ENCODE data around the gene CALCOCO2.

DNA sequence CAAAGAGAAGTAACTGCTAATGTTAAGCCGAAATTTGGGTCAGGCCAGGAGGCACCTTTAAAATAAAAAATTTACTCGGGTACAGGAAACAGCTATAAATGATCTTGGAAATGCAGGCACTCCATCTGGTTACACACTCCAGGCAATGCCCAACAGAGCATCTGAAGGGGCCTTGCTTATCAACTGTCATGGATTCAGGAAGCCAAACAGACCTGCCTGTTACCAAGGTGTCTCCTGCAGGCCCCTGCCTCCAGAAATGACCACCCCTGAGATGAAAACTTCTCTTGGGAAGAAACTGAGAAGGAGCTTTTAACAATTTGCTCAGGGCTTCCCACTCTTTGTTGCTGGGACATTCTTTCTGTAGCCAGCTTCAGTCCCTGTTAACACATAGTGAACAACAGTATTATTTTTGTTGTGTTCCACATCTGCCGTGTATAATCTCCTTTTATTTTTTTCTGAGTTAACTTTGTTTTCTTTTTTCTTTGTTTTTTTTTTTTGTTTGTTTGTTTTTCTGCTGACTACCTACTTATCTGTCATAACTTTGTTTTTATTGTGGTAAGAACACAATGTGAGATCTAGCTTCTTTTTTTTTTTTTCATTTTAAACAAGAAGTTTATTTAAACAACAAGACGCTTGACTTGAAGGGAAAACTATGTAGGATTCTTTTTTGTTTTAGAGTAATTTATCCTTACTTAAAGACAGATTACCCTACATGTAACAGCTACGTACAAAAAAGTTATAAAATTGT, 43.0 kb downstream of the CALCOCO2 start:
- TF ChIP-seq, protein P1, sequence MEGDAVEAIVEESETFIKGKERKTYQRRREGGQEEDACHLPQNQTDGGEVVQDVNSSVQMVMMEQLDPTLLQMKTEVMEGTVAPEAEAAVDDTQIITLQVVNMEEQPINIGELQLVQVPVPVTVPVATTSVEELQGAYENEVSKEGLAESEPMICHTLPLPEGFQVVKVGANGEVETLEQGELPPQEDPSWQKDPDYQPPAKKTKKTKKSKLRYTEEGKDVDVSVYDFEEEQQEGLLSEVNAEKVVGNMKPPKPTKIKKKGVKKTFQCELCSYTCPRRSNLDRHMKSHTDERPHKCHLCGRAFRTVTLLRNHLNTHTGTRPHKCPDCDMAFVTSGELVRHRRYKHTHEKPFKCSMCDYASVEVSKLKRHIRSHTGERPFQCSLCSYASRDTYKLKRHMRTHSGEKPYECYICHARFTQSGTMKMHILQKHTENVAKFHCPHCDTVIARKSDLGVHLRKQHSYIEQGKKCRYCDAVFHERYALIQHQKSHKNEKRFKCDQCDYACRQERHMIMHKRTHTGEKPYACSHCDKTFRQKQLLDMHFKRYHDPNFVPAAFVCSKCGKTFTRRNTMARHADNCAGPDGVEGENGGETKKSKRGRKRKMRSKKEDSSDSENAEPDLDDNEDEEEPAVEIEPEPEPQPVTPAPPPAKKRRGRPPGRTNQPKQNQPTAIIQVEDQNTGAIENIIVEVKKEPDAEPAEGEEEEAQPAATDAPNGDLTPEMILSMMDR (conservative IDR thresholded peaks at IDR 0.05 in 1 of 2, IDR thresholded peaks at IDR 0.05 in 1 of 2; ENCODE audit: extremely low read depth in 1 of 2, insufficient read depth in 1 of 2, low read depth in 1 of 2, low read length in 2 of 2), result no peak
- TF ChIP-seq EZH2 (IDR thresholded peaks at IDR 0.05; ENCODE audit: borderline replicate concordance, low read length), result no peak

Data from mammary epithelial cell (primary cell).